MCF 10A (cell line): ENCODE results near the gene SUPT6H. TPM values are rescaled to one million over a fixed set of nuclear protein-coding genes. Genes with fewer than 3 reads are reported as not detected.

ENCODE experiments used
- BruUV-seq: library from RNA; stranded (reverse); fragments of 400-500 nt; replicated peaks from 2 replicates; lab custom pipeline; 2021; lab: Mats Ljungman, UMichigan
- CTCF ChIA-PET: fragments of 300-600 bp; sonication (Branson Sonifier 250); formaldehyde crosslinking; extraction: SDS; loops from one replicate; lab custom pipeline; 2021; ENCODE audit warnings: antibody characterized with exemption, inconsistent platforms; lab: Yijun Ruan, JAX
- POLR2A ChIA-PET: fragments of 300-600, 350-650 bp; sonication (Branson Sonifier 250); formaldehyde crosslinking; extraction: SDS; loops from one replicate; lab custom pipeline; 2020; ENCODE audit warnings: antibody characterized with exemption, inconsistent platforms; lab: Yijun Ruan, JAX
- DNase-seq: peaks from one replicate; pipeline ENCODE4 v3.0.0-alpha.2; 2018; ENCODE audit not compliant: unreplicated experiment
- H3K27ac Mint-ChIP-seq: one replicate; pipeline ENCODE4 v1.8.0; 2022; ENCODE audit warnings: mild to moderate bottlenecking, low read depth, mixed read lengths; ENCODE audit not compliant: unreplicated experiment
- H3K27me3 Mint-ChIP-seq: one replicate; pipeline ENCODE4 v1.8.0; 2022; ENCODE audit warnings: mixed read lengths; ENCODE audit not compliant: insufficient read depth, unreplicated experiment
- H3K36me3 Mint-ChIP-seq: one replicate; pipeline ENCODE4 v1.8.0; 2022; ENCODE audit warnings: mild to moderate bottlenecking, moderate library complexity, mixed read lengths; ENCODE audit not compliant: insufficient read depth, unreplicated experiment
- H3K4me1 Mint-ChIP-seq: one replicate; pipeline ENCODE4 v1.8.0; 2022; ENCODE audit warnings: mixed read lengths; ENCODE audit not compliant: insufficient read depth, unreplicated experiment
- H3K4me3 Mint-ChIP-seq: one replicate; pipeline ENCODE4 v1.8.0; 2022; ENCODE audit warnings: mild to moderate bottlenecking, moderate library complexity, mixed read lengths; ENCODE audit not compliant: unreplicated experiment
- H3K9me3 Mint-ChIP-seq: one replicate; pipeline ENCODE4 v1.8.0; 2022; ENCODE audit warnings: mixed read lengths; ENCODE audit not compliant: unreplicated experiment
- intact Hi-C: fragments of 100-400 bp; cut with micrococcal nuclease; formaldehyde crosslinking; loops from 2 replicates; pipeline ENCODE4 v1.14.1; 2022
- total RNA-seq: library from RNA; stranded (reverse); gene quantifications from 2 replicates; pipeline ENCODE4 v1.2.3, GENCODE V29; 2022
- TF ChIP-seq, protein P1 (sequence below): fragments of 200-600 bp; IDR thresholded peaks from one replicate; pipeline ENCODE4 v1.8.0; 2022; ENCODE audit warnings: antibody characterized with exemption, mild to moderate bottlenecking; ENCODE audit not compliant: unreplicated experiment

The SUPT6H gene
- total RNA-seq, 1 experiment from 2014 or later: 81.7 TPM

DNA sequence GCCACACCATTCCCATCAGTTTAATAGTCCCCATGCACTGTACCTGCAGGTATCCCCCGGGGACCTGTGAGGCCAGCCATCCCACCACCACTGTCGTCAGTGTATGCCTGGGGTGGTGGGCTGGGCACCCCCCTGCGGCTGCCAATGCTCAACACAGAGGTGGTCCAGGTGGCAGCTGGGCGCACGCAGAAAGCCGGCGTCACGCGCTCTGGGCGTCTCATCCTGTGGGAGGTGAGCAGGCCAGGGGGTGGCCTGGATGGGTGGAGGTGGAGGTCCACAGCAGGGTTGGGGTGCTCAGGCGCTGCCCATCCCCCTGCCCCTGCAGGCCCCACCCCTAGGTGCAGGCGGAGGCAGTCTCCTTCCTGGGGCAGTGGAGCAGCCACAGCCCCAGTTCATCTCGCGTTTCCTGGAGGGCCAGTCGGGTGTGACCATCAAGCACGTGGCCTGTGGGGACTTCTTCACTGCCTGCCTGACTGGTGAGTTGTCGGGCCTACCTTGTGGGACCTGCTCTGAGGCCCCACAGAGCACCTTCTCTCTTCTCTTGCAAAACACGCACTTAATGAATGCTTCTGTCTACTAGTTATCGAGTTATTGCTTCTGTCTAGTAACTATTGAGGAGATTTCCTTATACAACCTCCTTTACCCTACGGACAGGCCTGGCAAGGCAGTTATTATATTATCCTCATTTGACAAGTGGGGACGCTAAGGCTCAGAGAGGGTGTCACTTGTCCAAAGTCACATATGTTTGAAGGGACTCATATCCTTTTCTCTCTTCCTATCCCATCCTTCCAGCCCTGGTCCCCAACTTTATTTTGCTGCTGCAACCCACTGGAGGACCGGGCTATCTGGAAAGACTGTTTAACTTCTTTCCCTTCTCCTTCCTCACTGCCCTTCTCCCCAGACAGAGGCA, 76.0 kb downstream of the SUPT6H start:
- Mint-ChIP-seq H3K4me3 (no peak overlapping the region), H3K36me3 (peaks cover 6% of the 10 kb centered on the region), H3K27ac (no peak overlapping the region), H3K27me3 (no peaks in the 10 kb centered on the region), H3K4me1 (peaks cover 3% of the 10 kb centered on the region), H3K9me3 (no peaks in the 10 kb centered on the region)
- BruUV-seq: no TSS peak
- TF ChIP-seq, protein P1, sequence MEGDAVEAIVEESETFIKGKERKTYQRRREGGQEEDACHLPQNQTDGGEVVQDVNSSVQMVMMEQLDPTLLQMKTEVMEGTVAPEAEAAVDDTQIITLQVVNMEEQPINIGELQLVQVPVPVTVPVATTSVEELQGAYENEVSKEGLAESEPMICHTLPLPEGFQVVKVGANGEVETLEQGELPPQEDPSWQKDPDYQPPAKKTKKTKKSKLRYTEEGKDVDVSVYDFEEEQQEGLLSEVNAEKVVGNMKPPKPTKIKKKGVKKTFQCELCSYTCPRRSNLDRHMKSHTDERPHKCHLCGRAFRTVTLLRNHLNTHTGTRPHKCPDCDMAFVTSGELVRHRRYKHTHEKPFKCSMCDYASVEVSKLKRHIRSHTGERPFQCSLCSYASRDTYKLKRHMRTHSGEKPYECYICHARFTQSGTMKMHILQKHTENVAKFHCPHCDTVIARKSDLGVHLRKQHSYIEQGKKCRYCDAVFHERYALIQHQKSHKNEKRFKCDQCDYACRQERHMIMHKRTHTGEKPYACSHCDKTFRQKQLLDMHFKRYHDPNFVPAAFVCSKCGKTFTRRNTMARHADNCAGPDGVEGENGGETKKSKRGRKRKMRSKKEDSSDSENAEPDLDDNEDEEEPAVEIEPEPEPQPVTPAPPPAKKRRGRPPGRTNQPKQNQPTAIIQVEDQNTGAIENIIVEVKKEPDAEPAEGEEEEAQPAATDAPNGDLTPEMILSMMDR: no peak
- DNase-seq: no peak
- intact Hi-C loops: no loop called here
- POLR2A ChIA-PET: interaction anchor here (17.3 kb wide), 1 partner anchor 11 kb away, joined by 1135 read pairs; the partner anchor contains the start of genes NEK8, RPL23A and TLCD1
- CTCF ChIA-PET: interaction anchor here (0.6 kb wide), 1 partner anchor 10 kb away, joined by 3 read pairs; no protein-coding TSS in a partner anchor

DNA sequence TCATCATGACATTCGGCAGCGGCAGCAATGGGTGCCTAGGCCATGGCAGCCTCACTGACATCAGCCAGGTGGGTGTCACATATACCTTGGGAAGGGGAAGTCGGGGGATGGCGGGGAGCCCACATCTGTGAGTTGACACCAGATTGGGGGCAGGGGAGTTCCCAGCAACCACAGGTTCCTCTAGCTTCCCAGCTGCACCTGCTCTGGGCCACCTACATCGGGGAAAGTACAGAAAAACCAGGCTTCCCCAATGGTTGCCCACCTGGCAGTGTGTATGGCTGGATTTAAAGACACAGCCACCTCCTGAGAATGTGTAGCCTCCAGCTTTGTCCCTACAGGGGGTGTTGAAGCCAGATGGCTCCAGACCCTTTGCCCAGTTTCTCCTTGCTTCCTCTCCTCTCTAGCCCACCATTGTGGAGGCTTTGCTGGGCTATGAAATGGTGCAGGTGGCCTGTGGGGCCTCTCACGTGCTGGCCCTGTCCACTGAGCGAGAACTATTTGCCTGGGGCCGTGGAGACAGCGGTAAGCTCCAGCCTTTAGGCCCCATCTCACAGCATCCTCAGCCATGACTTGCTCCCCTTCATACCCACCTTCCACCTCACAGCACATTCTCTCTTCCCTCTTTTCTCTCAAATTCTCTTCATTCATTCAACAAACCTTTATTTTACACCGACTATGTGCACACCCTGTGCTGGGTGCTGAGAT, 76.8 kb downstream of the SUPT6H start:
- Mint-ChIP-seq H3K9me3 (no peaks in the 10 kb centered on the region), H3K27me3 (no peaks in the 10 kb centered on the region), H3K4me1 (peaks cover 6% of the 10 kb centered on the region), H3K36me3 (peaks cover 6% of the 10 kb centered on the region), H3K4me3 (no peak overlapping the region), H3K27ac (no peak overlapping the region)
- CTCF ChIA-PET: interaction anchor here (0.5 kb wide), 1 partner anchor 482 kb away, joined by 3 read pairs; no protein-coding TSS in a partner anchor
- DNase-seq: no peak
- POLR2A ChIA-PET: interaction anchor here (17.3 kb wide), 1 partner anchor 12 kb away, joined by 1135 read pairs; the partner anchor contains the start of genes NEK8, RPL23A and TLCD1
- intact Hi-C loops: no loop called here
- TF ChIP-seq, protein P1: no peak
- no TSS peak for BruUV-seq

DNA sequence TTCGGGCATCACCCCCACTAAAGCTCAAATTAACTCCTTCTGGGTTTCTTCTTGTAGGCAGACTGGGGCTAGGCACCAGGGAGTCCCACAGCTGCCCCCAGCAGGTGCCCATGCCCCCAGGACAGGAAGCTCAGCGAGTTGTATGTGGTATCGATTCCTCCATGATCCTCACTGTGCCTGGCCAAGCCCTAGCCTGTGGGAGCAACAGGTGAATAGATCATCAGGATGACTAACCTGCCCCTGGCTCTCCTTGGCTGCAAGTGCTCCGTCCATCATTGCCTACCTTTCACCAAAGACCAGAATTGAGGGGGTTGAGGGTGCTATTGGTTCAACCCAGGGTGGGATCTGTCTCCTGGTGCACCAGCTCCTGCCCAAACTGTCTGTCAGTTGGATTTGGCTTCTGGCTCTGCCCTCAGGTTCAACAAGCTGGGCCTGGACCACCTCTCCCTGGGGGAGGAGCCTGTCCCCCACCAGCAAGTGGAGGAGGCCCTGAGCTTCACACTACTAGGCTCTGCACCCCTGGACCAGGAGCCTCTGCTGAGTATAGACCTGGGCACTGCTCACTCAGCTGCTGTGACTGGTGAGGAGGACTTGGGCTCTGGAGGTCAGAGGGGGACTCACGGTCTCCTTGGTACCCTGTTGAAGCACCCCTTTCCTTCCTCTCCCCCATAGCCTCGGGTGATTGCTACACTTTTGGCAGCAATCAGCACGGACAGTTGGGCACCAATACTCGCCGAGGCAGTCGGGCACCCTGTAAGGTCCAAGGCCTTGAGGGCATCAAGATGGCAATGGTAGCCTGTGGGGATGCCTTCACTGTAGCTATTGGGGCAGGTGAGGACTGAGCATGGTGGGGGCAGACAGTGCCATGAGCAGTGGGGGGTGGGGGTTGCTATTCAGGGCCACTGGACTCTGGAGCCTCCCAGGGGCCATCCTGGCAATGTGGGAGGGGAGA, 78.7 kb downstream of the SUPT6H start:
- ChIA-PET POLR2A (interaction anchor here (17.3 kb wide), 1 partner anchor 14 kb away, joined by 1135 read pairs; the partner anchor contains the start of genes NEK8, RPL23A and TLCD1), CTCF (interaction anchor here (0.7 to 15.1 kb wide), 4 partner anchors 9 to 15 kb away, joined by 3 to 365 read pairs (median 3); partner anchors contain the start of genes NEK8 and TLCD1)
- DNase-seq: no peak
- H3K4me3 Mint-ChIP-seq: no peak overlapping the region
- peaks cover 11% of the 10 kb centered on the region for H3K36me3 Mint-ChIP-seq
- TF ChIP-seq, protein P1: no peak
- no peaks in the 10 kb centered on the region for H3K27me3 Mint-ChIP-seq
- no peaks in the 10 kb centered on the region for H3K9me3 Mint-ChIP-seq
- H3K4me1 Mint-ChIP-seq: peaks cover 6% of the 10 kb centered on the region
- intact Hi-C loops: no loop called here
- no peak overlapping the region for H3K27ac Mint-ChIP-seq
- no TSS peak for BruUV-seq
